OCI-LY7 (cell line): ENCODE results near the gene TCP11X2. TPM values are rescaled to one million over a fixed set of nuclear protein-coding genes. Genes with fewer than 3 reads are reported as not detected.
"Not testable (repeated sequence)": the region's sequence is repeated elsewhere in the genome, so short reads cannot be mapped to it uniquely, and the experiment has no call there.

Source experiments
- Bru-seq: library from RNA; stranded (reverse); fragments of 400-500 nt; gene quantifications from one replicate; lab custom pipeline; 2021; lab: Mats Ljungman, UMichigan
- BruChase-seq, 2 experiments: library from RNA; stranded (reverse); fragments of 400-500 nt; gene quantifications; one replicate each; lab custom pipeline; 2021; lab: Mats Ljungman, UMichigan
- BruUV-seq: library from RNA; stranded (reverse); fragments of 400-500 nt; replicated peaks from 2 replicates; lab custom pipeline; 2021; lab: Mats Ljungman, UMichigan
- CTCF ChIA-PET: fragments of 300-600 bp; sonication (Branson Sonifier 250); formaldehyde crosslinking; loops from one replicate; lab custom pipeline; 2022; ENCODE audit warnings: antibody characterized with exemption; ENCODE audit not compliant: unreplicated experiment; lab: Charles Lee
- POLR2A ChIA-PET: fragments of 300-600 bp; sonication (Branson Sonifier 250); formaldehyde crosslinking; loops from one replicate; lab custom pipeline; 2022; ENCODE audit warnings: antibody characterized with exemption; lab: Charles Lee
- DNase-seq: peaks from one replicate; pipeline ENCODE4 v3.0.0-alpha.2; 2015; ENCODE audit warnings: low spot score
- H2AFZ ChIP-seq: fragments of 200-600 bp; sonication (generic), shearing (Covaris generic); 2 replicates; pipeline ENCODE4 v1.6.1; 2014; ENCODE audit warnings: mild to moderate bottlenecking, antibody characterized with exemption, low read length, moderate library complexity
- H3K27ac ChIP-seq: fragments of 200-600 bp; sonication (generic); 2 replicates; pipeline ENCODE4 v1.5.1; 2014; ENCODE audit warnings: mixed run types, low read depth, mild to moderate bottlenecking, moderate library complexity, low read length, inconsistent platforms; ENCODE audit not compliant: poor library complexity, severe bottlenecking
- H3K36me3 ChIP-seq: fragments of 200-600 bp; sonication (generic); 2 replicates; pipeline ENCODE4 v1.6.1; 2014; ENCODE audit warnings: mild to moderate bottlenecking, antibody characterized with exemption, low read length, moderate library complexity, mixed read lengths; ENCODE audit not compliant: insufficient read depth
- H3K4me1 ChIP-seq: fragments of 200-600 bp; sonication (generic); 2 replicates; pipeline ENCODE4 v1.5.1; 2014; ENCODE audit warnings: mild to moderate bottlenecking, low read length; ENCODE audit not compliant: insufficient read depth, poor library complexity, severe bottlenecking
- H3K4me2 ChIP-seq: fragments of 200-600 bp; sonication (generic); 2 replicates; pipeline ENCODE4 v1.6.1; 2014; ENCODE audit warnings: mild to moderate bottlenecking, low read length
- H3K4me3 ChIP-seq: fragments of 200-600 bp; sonication (generic); 2 replicates; pipeline ENCODE4 v1.5.1; 2014; ENCODE audit warnings: mild to moderate bottlenecking, low read depth, low read length; ENCODE audit not compliant: poor library complexity, severe bottlenecking
- H3K79me2 ChIP-seq: fragments of 200-600 bp; sonication (generic); 2 replicates; pipeline ENCODE4 v1.6.1; 2016; ENCODE audit warnings: low read depth, mild to moderate bottlenecking, low read length, moderate library complexity, mixed read lengths; ENCODE audit not compliant: insufficient read depth
- H3K9me2 ChIP-seq: fragments of 200-600 bp; sonication (generic); 2 replicates; pipeline ENCODE4 v1.6.1; 2016; ENCODE audit warnings: mild to moderate bottlenecking, low read length, mixed read lengths; ENCODE audit not compliant: insufficient read depth
- H3K9me3 ChIP-seq: fragments of 200-600 bp; sonication (generic); 2 replicates; pipeline ENCODE4 v1.6.1; 2014; ENCODE audit warnings: mild to moderate bottlenecking, mixed run types, low read length, mixed read lengths
- H4K20me1 ChIP-seq: fragments of 200-600 bp; sonication (generic); 2 replicates; pipeline ENCODE4 v1.6.1; 2014; ENCODE audit warnings: mild to moderate bottlenecking, antibody characterized with exemption, low read length, moderate library complexity, mixed read lengths; ENCODE audit not compliant: insufficient read depth
- CTCF ChIP-seq: fragments of 200-600 bp; sonication (generic); conservative IDR thresholded peaks from 2 replicates; pipeline ENCODE4 v1.5.1; 2014; ENCODE audit warnings: mild to moderate bottlenecking, antibody characterized with exemption, low read length, moderate library complexity, mixed read lengths
- EZH2phosphoT487 ChIP-seq: fragments of 200-600 bp; sonication (generic); IDR thresholded peaks from 2 replicates; pipeline ENCODE4 v1.6.1; 2018; ENCODE audit warnings: low read depth, borderline replicate concordance, mild to moderate bottlenecking, mixed run types, antibody characterized with exemption, low read length, moderate library complexity, mixed read lengths
- intact Hi-C: fragments of 100-400 bp; cut with micrococcal nuclease; formaldehyde crosslinking; loops from one replicate; pipeline ENCODE4 v1.10.0; 2022; ENCODE audit not compliant: unreplicated experiment
- long read RNA-seq: library from polyadenylated mRNA; stranded (forward); transcript quantifications from one replicate; pipeline ENCODE4 v2.0.0, GENCODE V29; 2022
- total RNA-seq, 2 experiments: library from RNA; depleted of rRNA in 1 of 2; stranded (reverse); fragments of >200 nt in 1 of 2; shearing (Covaris generic) in 1 of 2; gene quantifications; 2 replicates each; pipeline ENCODE4 v1.2.3, GENCODE V29; 2014 to 2022

Gene TCP11X2
- total RNA-seq (2014; rRNA removed; shearing (Covaris generic)) = not detected in 2 replicates
- total RNA-seq (2022) = not detected in 2 replicates
- Bru-seq, nascent RNA = not detected
- not detected for BruChase-seq, experiment 1, labeled RNA remaining after a 6-hour chase
- BruChase-seq, experiment 2, labeled RNA remaining after a 2-hour chase = not detected
- long read RNA-seq = 0 reads

- H3K4me1 ChIP-seq, intact Hi-C loops, H3K27ac ChIP-seq, H3K4me2 ChIP-seq, CTCF ChIA-PET, BruUV-seq, H3K4me3 ChIP-seq, H3K9me2 ChIP-seq, DNase-seq, H2AFZ ChIP-seq, POLR2A ChIA-PET, H3K79me2 ChIP-seq, H3K9me3 ChIP-seq, H4K20me1 ChIP-seq, H3K36me3 ChIP-seq: not testable (repeated sequence)
Measured at GRCh38 chrX:102471762-102472220, at the start of gene TCP11X2. TCP11X2 (minus strand) TSS chrX:102471812.

- Histone ChIP-seq H3K4me2 (no peak overlapping the region), H3K27ac (no peak overlapping the region), H2AFZ (no peak overlapping the region), H3K9me2 (no peaks in the 10 kb centered on the region), H3K9me3 (no peaks in the 10 kb centered on the region), H3K79me2 (no peaks in the 10 kb centered on the region), H3K4me1 (no peaks in the 10 kb centered on the region), H3K36me3 (no peaks in the 10 kb centered on the region), H3K4me3 (no peak overlapping the region), H4K20me1 (no peaks in the 10 kb centered on the region)
- ChIA-PET CTCF (no interaction called here), POLR2A (no interaction called here)
- BruUV-seq = no TSS peak
- TF ChIP-seq EZH2phosphoT487 (no peak), CTCF (peak; percentile 30; the same call in 1 of the 2 replicates)
- no peak for DNase-seq
- intact Hi-C loops = no loop called here
Measured at GRCh38 chrX:102517326-102517725, 45.7 kb upstream of the TCP11X2 start.

- no peaks in the 10 kb centered on the region for H3K4me1 ChIP-seq
- no peaks in the 10 kb centered on the region for H4K20me1 ChIP-seq
- no peaks in the 10 kb centered on the region for H3K36me3 ChIP-seq
- intact Hi-C loops = no loop called here
- ChIA-PET CTCF (no interaction called here), POLR2A (no interaction called here)
- no peak for TF ChIP-seq CTCF
- no peak for TF ChIP-seq EZH2phosphoT487
- no peak within 1 kb of the TSS for H2AFZ ChIP-seq
- H3K9me3 ChIP-seq = no peaks in the 10 kb centered on the region
- H3K79me2 ChIP-seq = no peaks in the 10 kb centered on the region
- no peak within 1 kb of the TSS for H3K4me3 ChIP-seq
- no peak within 1 kb of the TSS for H3K27ac ChIP-seq
- no peak within 1 kb of the TSS for H3K4me2 ChIP-seq
- BruUV-seq = no TSS peak
- no peak for DNase-seq
- H3K9me2 ChIP-seq = no peaks in the 10 kb centered on the region
Measured at GRCh38 chrX:102515975-102516941, 44.6 kb upstream of the TCP11X2 start, which contains the start of gene TMSB15A. TMSB15A (minus strand) TSS chrX:102516739.
